Bronchial epithelial cell (primary cell): Measurements from ENCODE around the gene MYL10. TPM values are rescaled to one million over a fixed set of nuclear protein-coding genes. Genes with fewer than 3 reads are reported as not detected.

ENCODE experiments used
- DNase-seq: peaks from one replicate; pipeline ENCODE4 v3.0.0-alpha.2; 2010; ENCODE audit warnings: low read depth
- FAIRE-seq: peaks from 2 replicates; lab custom pipeline; 2011; peaks lifted over from hg19 to GRCh38; lab: Jason Lieb, UNC
- H3K27me3 ChIP-seq: 2 replicates; pipeline ENCODE4 v1.5.1; 2011; ENCODE audit warnings: low read length; ENCODE audit not compliant: control insufficient read depth, insufficient read depth
- H3K36me3 ChIP-seq: 2 replicates; pipeline ENCODE4 v1.5.1; 2011; ENCODE audit warnings: low read length; ENCODE audit not compliant: control insufficient read depth, insufficient read depth
- H3K4me3 ChIP-seq: 2 replicates; pipeline ENCODE4 v1.5.1; 2011; ENCODE audit warnings: mild to moderate bottlenecking, low read depth, low read length, control low read depth
- CTCF ChIP-seq: IDR thresholded peaks from 2 replicates; pipeline ENCODE4 v1.5.1; 2011; ENCODE audit warnings: mild to moderate bottlenecking, moderate library complexity, low read length, control low read depth, inconsistent platforms; ENCODE audit not compliant: insufficient read depth, severe bottlenecking
- total RNA-seq: library from RNA; depleted of rRNA; stranded (reverse); fragments of >200 nt; gene quantifications from 2 replicates; pipeline ENCODE4 v1.2.1, GENCODE V29; 2014

Gene MYL10
- total RNA-seq, 1 donor from 2014 or later = not detected

GRCh38 chr7:101676062-101676598 is 47.0 kb upstream of the MYL10 start:
- no peak for TF ChIP-seq CTCF
- DNase-seq (no peak), FAIRE-seq (no peak)
- Histone ChIP-seq H3K36me3 (no peaks in the 10 kb centered on the region), H3K27me3 (no peaks in the 10 kb centered on the region), H3K4me3 (no peak overlapping the region)

GRCh38 chr7:101674439-101674838 is 45.3 kb upstream of the MYL10 start:
- Histone ChIP-seq H3K36me3 (no peaks in the 10 kb centered on the region), H3K4me3 (no peak overlapping the region), H3K27me3 (no peaks in the 10 kb centered on the region)
- DNase-seq (no peak), FAIRE-seq (no peak)
- TF ChIP-seq CTCF = no peak

GRCh38 chr7:101673951-101674350 is 44.9 kb upstream of the MYL10 start:
- peak; percentile 60 for DNase-seq
- no peak overlapping the region for H3K4me3 ChIP-seq
- no peaks in the 10 kb centered on the region for H3K36me3 ChIP-seq
- no peaks in the 10 kb centered on the region for H3K27me3 ChIP-seq
- no peak for FAIRE-seq
- no peak for TF ChIP-seq CTCF

GRCh38 chr7:101673315-101673714 is 44.2 kb upstream of the MYL10 start:
- no peak for FAIRE-seq
- TF ChIP-seq CTCF = no peak
- Histone ChIP-seq H3K36me3 (no peaks in the 10 kb centered on the region), H3K27me3 (no peaks in the 10 kb centered on the region), H3K4me3 (no peak overlapping the region)
- no peak for DNase-seq

GRCh38 chr7:101671371-101672356 is 42.6 kb upstream of the MYL10 start:
- H3K36me3 ChIP-seq = no peaks in the 10 kb centered on the region
- FAIRE-seq (peak; percentile 81), DNase-seq (no peak)
- TF ChIP-seq CTCF = no peak
- no peaks in the 10 kb centered on the region for H3K27me3 ChIP-seq
- no peak overlapping the region for H3K4me3 ChIP-seq
